SK-N-SH (cell line): ENCODE measurements around the gene TKT. TPM values are rescaled to one million over a fixed set of nuclear protein-coding genes. Genes with fewer than 3 reads are reported as not detected.

Source experiments
- CTCF ChIA-PET: fragments of 300-600, 350-600 bp; formaldehyde crosslinking; extraction: SDS; loops from one replicate; lab custom pipeline; 2021; lab: Yijun Ruan, JAX
- POLR2A ChIA-PET: fragments of 350-600 bp; sonication (Branson Sonifier 250); formaldehyde crosslinking; extraction: SDS; loops from one replicate; lab custom pipeline; 2020; ENCODE audit warnings: antibody characterized with exemption, inconsistent platforms; lab: Yijun Ruan, JAX
- DNase-seq: peaks from one replicate; pipeline ENCODE4 v3.0.0; 2012
- H2AFZ ChIP-seq: fragments of 200-600 bp; sonication (generic); 2 replicates; pipeline ENCODE4 v1.8.1; 2016; ENCODE audit warnings: antibody characterized with exemption, mild to moderate bottlenecking, low read depth
- H3F3A ChIP-seq: fragments of 200-600 bp; sonication (generic); replicated peaks from 2 replicates; pipeline ENCODE3; 2016; ENCODE audit warnings: antibody characterized with exemption, mild to moderate bottlenecking; ENCODE audit not compliant: insufficient read depth
- H3K27ac ChIP-seq, 2 experiments: fragments of 200-500 bp in 1 of 2; fragments of 200-600 bp in 1 of 2; sonication (Bioruptor generic) in 1 of 2; sonication (generic), shearing (Covaris generic) in 1 of 2; 2 replicates each; pipeline versions ENCODE4 v1.5.1 to v1.6.1; 2014 to 2016; ENCODE audit warnings: low read depth in 2 of 2, inconsistent platforms in 1 of 2, low read length in 1 of 2, mild to moderate bottlenecking in 1 of 2, mixed read lengths in 1 of 2
- H3K27me3 ChIP-seq: fragments of 200-600 bp; sonication (generic), shearing (Covaris generic); 2 replicates; pipeline ENCODE4 v1.6.1; 2016; ENCODE audit warnings: mixed run types; ENCODE audit not compliant: insufficient read depth
- H3K36me3 ChIP-seq, 2 experiments: fragments of 200-500 bp in 1 of 2; fragments of 200-600 bp in 1 of 2; sonication (Bioruptor generic) in 1 of 2; sonication (generic) in 1 of 2; replicated peaks in 1 of 2; 2 replicates each; pipeline versions ENCODE3 to v1.5.1; 2014 to 2016; ENCODE audit warnings: low read length in 1 of 2, mild to moderate bottlenecking in 1 of 2; ENCODE audit not compliant: insufficient read depth in 2 of 2, control insufficient read depth in 1 of 2
- H3K4me1 ChIP-seq, 2 experiments: fragments of 200-500 bp in 1 of 2; fragments of 200-600 bp in 1 of 2; sonication (Bioruptor generic) in 1 of 2; sonication (generic), shearing (Covaris generic) in 1 of 2; 2 replicates each; pipeline versions ENCODE4 v1.5.1 to v1.6.1; 2014 to 2016; ENCODE audit warnings: low read depth in 1 of 2, low read length in 1 of 2, mixed run types in 1 of 2; ENCODE audit not compliant: insufficient read depth in 2 of 2, control insufficient read depth in 1 of 2
- H3K4me2 ChIP-seq: fragments of 200-600 bp; sonication (generic), shearing (Covaris generic); 2 replicates; pipeline ENCODE4 v1.6.1; 2017; ENCODE audit warnings: mixed run types
- H3K4me3 ChIP-seq, 2 experiments: fragments of 200-500 bp in 1 of 2; fragments of 200-600 bp in 1 of 2; sonication (Bioruptor generic) in 1 of 2; sonication (generic), shearing (Covaris generic) in 1 of 2; 2 replicates each; pipeline versions ENCODE4 v1.5.1 to v1.8.1; 2014 to 2016; ENCODE audit warnings: low read depth in 2 of 2, inconsistent platforms in 1 of 2, low read length in 1 of 2, mild to moderate bottlenecking in 1 of 2, mixed read lengths in 1 of 2, moderate library complexity in 1 of 2
- H3K79me2 ChIP-seq: fragments of 200-600 bp; sonication (generic); 2 replicates; pipeline ENCODE4 v1.8.1; 2017; ENCODE audit warnings: mild to moderate bottlenecking; ENCODE audit not compliant: insufficient read depth
- H3K9ac ChIP-seq: fragments of 200-600 bp; sonication (generic); 2 replicates; pipeline ENCODE4 v1.6.1; 2017; ENCODE audit warnings: mixed run types
- H3K9me2 ChIP-seq: fragments of 200-600 bp; sonication (generic); 2 replicates; pipeline ENCODE4 v1.6.1; 2017; ENCODE audit warnings: mixed run types
- H3K9me3 ChIP-seq: fragments of 200-600 bp; sonication (generic); 2 replicates; pipeline ENCODE4 v1.6.1; 2017; ENCODE audit warnings: mixed run types, mild to moderate bottlenecking, moderate library complexity
- H4K20me1 ChIP-seq: fragments of 200-600 bp; sonication (generic); 2 replicates; pipeline ENCODE4 v1.6.1; 2017; ENCODE audit warnings: mild to moderate bottlenecking, mixed run types; ENCODE audit not compliant: insufficient read depth
- CTCF ChIP-seq: fragments of 200-600 bp; sonication (generic); IDR thresholded peaks from 2 replicates; pipeline ENCODE4 v1.6.1; 2017; ENCODE audit warnings: antibody characterized with exemption, mild to moderate bottlenecking, moderate library complexity
- FOSL2 ChIP-seq: IDR thresholded peaks from 2 replicates; pipeline ENCODE4 v1.4.0; 2012; ENCODE audit warnings: low read depth, mild to moderate bottlenecking, moderate library complexity, borderline replicate concordance
- FOXM1 ChIP-seq: IDR thresholded peaks from 2 replicates; pipeline ENCODE4 v1.4.0; 2012; ENCODE audit warnings: low read depth, mild to moderate bottlenecking
- GABPA ChIP-seq: IDR thresholded peaks from 2 replicates; pipeline ENCODE4 v1.4.0; 2012; ENCODE audit warnings: low read depth, mild to moderate bottlenecking
- IRF3 ChIP-seq: fragments of 150-350 bp; IDR thresholded peaks from 2 replicates; pipeline ENCODE4 v1.6.1; 2016; ENCODE audit warnings: mild to moderate bottlenecking, low read depth, low read length
- MXI1 ChIP-seq: IDR thresholded peaks from 2 replicates; pipeline ENCODE4 v1.6.1; 2012; ENCODE audit warnings: mild to moderate bottlenecking, low read depth, low read length, improper control_type of control experiment
- NFIC ChIP-seq: IDR thresholded peaks from 2 replicates; pipeline ENCODE4 v1.4.0; 2012; ENCODE audit warnings: borderline replicate concordance
- RAD21 ChIP-seq: IDR thresholded peaks from 2 replicates; pipeline ENCODE4 v1.6.1; 2012; ENCODE audit warnings: mild to moderate bottlenecking, low read length
- RCOR1 ChIP-seq: fragments of 150-350 bp; IDR thresholded peaks from 2 replicates; pipeline ENCODE4 v1.6.1; 2017; ENCODE audit warnings: antibody characterized with exemption, low read length
- RFX5 ChIP-seq: IDR thresholded peaks from 2 replicates; pipeline ENCODE4 v1.6.1; 2012; ENCODE audit warnings: mild to moderate bottlenecking, improper control_type of control experiment, low read length
- RXRA ChIP-seq: IDR thresholded peaks from 2 replicates; pipeline ENCODE4 v1.4.0; 2012; ENCODE audit warnings: low read depth, mild to moderate bottlenecking, borderline replicate concordance
- TAF1 ChIP-seq: IDR thresholded peaks from 2 replicates; pipeline ENCODE4 v1.6.1; 2012; ENCODE audit warnings: low read depth, mild to moderate bottlenecking, low read length, moderate library complexity, borderline replicate concordance
- TCF12 ChIP-seq: IDR thresholded peaks from 2 replicates; pipeline ENCODE4 v1.4.0; 2012
- USF2 ChIP-seq: fragments of 150-350 bp; IDR thresholded peaks from 2 replicates; pipeline ENCODE4 v1.6.1; 2017; ENCODE audit warnings: antibody characterized with exemption, low read length, low read depth, borderline replicate concordance
- YY1 ChIP-seq: IDR thresholded peaks from 2 replicates; pipeline ENCODE4 v1.4.0; 2012; ENCODE audit warnings: low read depth, mild to moderate bottlenecking
- WGBS: methylation state at CpG from one replicate; pipeline ENCODE4 v1.1.6; 2017; ENCODE audit warnings: low lambda C conversion rate; 5-methylcytosine and 5-hydroxymethylcytosine counted together
- polyA plus RNA-seq, 3 experiments: library from polyadenylated mRNA; depleted of rRNA; stranded (reverse); fragments of >200 nt; gene quantifications; 2 replicates each; pipeline ENCODE4 v1.2.3, GENCODE V29; 2012
- TF ChIP-seq, protein P1 (sequence below): IDR thresholded peaks from 2 replicates; pipeline ENCODE4 v1.4.0; 2012; ENCODE audit warnings: low read depth, borderline replicate concordance
- TF ChIP-seq, protein P2 (sequence below): IDR thresholded peaks from 2 replicates; pipeline ENCODE4 v1.4.0; 2012; ENCODE audit warnings: low read depth, borderline replicate concordance

The TKT gene
- polyA plus RNA-seq, 1 of the 3 experiments (the other 2 are of a cell fraction), result 144 TPM

GRCh38 chr3:53303957-53304356 is 48.1 kb upstream of the TKT start (continued):
- no peak for TF ChIP-seq USF2
- no peak for TF ChIP-seq TAF1
- TF ChIP-seq RXRA, result no peak
- TF ChIP-seq RFX5, result no peak
- no peak for TF ChIP-seq FOXM1
- no peak for TF ChIP-seq CTCF
- no peak for TF ChIP-seq NFIC
- TF ChIP-seq, all 33 proteins: peak for 0

DNA sequence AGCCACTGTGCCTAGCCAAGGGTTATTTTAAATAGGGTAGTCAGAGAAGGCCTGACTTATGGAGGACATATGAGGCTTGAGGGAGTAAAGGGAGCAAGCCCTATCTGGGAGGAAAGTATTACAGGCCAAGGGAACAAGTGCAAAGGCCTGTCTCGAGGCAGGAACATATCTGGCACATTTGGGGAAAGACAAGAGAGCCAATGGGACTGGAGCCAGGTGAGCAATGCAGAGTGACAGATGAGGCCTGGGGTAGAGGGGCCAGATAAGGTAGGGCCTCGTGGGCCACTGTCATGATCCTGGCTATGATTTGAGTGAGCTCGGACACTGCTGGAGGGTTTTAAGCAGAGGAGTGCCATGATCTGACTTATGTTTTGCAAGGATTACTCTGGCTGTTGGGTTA is 47.7 kb upstream of the TKT start:
- H3K9me2 ChIP-seq, result no peaks in the 10 kb centered on the region
- 93% methylated on average over 3 of the region's 3 CpGs for WGBS
- POLR2A ChIA-PET, result no interaction called here
- no peak overlapping the region for H3K9ac ChIP-seq
- no peak for DNase-seq
- H3K36me3 ChIP-seq, result peaks cover 31 to 47% of the 10 kb centered on the region in 2 experiments
- no peaks in the 10 kb centered on the region for H3K4me1 ChIP-seq
- H2AFZ ChIP-seq, result no peak overlapping the region
- no peaks in the 10 kb centered on the region for H3K9me3 ChIP-seq
- no peaks in the 10 kb centered on the region for H3K27me3 ChIP-seq
- H3K4me2 ChIP-seq, result no peak overlapping the region
- CTCF ChIA-PET, result interaction anchor here (1.5 kb wide), 1 partner anchor 71 kb away, joined by 6 read pairs; no protein-coding TSS in a partner anchor
- no peak for TF ChIP-seq RCOR1
- no peak for TF ChIP-seq IRF3
- TF ChIP-seq, protein P1, sequence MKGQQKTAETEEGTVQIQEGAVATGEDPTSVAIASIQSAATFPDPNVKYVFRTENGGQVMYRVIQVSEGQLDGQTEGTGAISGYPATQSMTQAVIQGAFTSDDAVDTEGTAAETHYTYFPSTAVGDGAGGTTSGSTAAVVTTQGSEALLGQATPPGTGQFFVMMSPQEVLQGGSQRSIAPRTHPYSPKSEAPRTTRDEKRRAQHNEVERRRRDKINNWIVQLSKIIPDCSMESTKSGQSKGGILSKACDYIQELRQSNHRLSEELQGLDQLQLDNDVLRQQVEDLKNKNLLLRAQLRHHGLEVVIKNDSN, result no peak
- no peak for TF ChIP-seq FOSL2
- TF ChIP-seq, protein P2, sequence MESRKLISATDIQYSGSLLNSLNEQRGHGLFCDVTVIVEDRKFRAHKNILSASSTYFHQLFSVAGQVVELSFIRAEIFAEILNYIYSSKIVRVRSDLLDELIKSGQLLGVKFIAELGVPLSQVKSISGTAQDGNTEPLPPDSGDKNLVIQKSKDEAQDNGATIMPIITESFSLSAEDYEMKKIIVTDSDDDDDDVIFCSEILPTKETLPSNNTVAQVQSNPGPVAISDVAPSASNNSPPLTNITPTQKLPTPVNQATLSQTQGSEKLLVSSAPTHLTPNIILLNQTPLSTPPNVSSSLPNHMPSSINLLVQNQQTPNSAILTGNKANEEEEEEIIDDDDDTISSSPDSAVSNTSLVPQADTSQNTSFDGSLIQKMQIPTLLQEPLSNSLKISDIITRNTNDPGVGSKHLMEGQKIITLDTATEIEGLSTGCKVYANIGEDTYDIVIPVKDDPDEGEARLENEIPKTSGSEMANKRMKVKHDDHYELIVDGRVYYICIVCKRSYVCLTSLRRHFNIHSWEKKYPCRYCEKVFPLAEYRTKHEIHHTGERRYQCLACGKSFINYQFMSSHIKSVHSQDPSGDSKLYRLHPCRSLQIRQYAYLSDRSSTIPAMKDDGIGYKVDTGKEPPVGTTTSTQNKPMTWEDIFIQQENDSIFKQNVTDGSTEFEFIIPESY, result no peak
- TF ChIP-seq TCF12, result no peak
- TF ChIP-seq RAD21, result no peak
- TF ChIP-seq RXRA, result no peak
- TF ChIP-seq TAF1, result no peak
- TF ChIP-seq MXI1, result no peak
- no peak for TF ChIP-seq GABPA
- no peak for TF ChIP-seq YY1
- H3K79me2 ChIP-seq, result 0 out of 2 replicates have a peak, but pooled peaks cover 1% of the 10 kb centered on the region
- H3K4me3 ChIP-seq, result no peak overlapping the region
- no peaks in the 10 kb centered on the region for H4K20me1 ChIP-seq
- no peak overlapping the region for H3K27ac ChIP-seq
- H3F3A ChIP-seq, result peaks cover 26% of the 10 kb centered on the region
